Stimulated activated CD8-positive, alpha-beta memory T cell treated with anti-CD3 and anti-CD28 coated beads, Interleukin-4, amount 100 ng/mL, for 24 hours (primary cell): ENCODE data around the gene MICU1.

Experiments
- DNase-seq: peaks from one replicate; pipeline ENCODE4 v3.0.0-alpha.2; 2020; ENCODE audit warnings: low read depth

Gene MICU1

DNA sequence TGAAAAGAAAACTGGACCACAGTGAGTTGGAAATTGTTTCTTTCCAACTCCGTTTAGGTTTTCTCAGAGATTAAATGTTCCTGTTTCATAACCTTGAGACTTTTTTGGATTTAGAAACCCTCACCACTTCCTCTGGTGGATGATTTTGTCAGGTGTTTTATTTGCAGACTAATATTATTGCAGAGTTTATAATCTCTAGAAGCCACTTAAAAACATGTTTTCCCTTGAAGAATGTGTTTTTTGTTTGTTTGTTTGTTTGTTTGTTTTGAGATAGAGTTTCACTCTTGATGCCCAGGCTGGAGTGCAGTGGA is 520 bp upstream of the MICU1 start:
- DNase-seq, result no peak

DNA sequence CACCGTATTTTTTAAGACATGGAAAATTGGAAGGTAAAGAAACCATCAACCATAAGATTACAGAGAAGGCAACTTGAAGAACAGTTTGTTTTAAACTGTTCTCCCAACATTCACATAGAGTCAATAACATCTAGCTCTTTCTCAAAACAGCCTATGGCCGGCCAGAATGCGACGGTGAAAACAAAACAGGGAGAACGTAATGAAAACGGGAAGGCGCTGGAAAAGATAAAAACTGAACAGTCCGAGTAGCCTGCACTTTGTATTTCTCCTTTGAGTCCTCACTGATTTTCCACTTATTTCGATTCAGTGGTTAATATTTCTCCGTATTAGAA is 637 bp downstream of the MICU1 start:
- no peak for DNase-seq

DNA sequence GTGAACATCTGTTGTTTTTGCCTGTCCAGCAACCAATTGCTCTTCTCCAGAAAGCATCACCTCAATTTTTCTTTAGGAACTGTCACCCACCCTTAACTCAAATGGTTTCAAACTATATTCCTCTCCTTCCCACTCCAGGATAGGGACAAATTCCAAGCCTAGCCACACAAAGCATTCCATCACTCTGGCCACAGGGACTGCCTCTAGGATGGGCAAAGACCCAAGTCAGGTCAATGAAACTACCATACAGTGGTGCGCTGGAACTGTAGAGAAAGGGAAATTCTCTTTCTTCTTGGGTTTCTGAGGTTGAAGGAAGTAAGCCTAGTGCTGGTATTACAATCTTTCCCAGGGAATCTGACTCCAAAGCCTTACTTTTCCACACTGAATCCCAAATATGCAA is 3.6 kb downstream of the MICU1 start:
- DNase-seq, result no peak

DNA sequence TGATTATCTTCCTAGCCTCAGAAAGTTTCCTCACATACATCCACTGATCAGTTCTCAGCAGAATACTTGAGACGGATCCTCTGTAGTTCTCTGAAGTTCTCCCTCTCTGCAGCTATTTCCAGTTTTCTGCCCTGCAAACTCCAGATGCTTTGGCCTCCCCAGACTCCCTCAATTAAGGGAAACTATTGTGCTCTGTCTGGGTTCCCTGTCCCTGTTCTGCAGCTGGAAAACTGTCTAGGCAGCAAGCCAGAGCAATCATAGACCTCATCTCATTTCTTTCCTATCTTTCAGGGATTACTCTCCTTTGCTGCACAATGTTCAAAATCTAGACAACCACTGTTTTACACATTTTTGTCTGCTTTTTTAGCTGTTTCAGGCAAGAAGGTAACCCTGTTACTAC is 9.2 kb downstream of the MICU1 start:
- DNase-seq, result no peak

DNA sequence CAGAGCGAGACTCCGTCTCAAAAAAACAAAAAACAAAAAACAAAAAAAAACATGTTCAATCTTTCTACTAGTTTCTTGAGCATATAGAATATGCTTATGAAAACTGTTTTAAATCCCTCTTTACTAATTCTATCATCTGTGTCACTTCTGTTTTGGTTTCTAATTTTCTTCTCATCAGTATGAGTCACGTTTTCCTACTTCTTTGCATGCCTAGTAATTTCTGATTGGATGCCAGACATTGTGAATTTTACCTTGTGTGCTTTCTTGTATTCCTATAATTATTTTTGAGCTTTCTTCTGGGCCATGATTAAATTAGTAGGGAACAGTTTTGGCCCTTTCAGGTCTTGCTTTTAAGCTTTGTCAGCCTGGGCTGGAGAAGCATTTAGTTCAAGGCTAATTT is 9.9 kb downstream of the MICU1 start:
- no peak for DNase-seq

DNA sequence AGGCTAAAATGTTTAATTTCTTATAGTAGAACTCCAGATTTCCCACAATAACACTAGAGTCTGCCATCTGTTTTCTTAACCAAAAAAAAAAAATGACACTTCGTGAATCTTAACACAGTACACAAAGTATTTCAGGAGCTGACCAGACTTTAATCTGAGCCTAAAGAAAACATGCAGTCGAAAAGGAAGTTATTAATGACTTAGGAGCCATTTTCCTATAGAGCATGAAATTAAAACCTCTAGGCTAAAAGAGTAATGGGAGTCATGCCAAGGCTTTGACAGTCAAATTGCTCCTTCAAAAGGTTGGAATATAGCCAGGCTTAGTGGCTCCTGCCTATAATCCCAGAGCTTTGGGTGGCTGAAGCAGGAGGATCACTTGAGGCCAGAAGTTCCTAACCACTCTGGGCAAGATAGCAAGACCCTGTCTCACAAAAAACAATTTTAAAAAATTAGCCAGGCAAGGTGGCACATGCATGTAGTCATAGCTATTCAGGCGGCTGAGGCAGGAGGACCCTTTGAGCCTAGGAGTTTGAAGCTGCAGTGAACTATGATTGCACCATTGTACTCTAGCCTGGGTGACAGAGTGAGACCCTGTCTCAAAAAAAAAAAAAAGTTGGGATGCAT is 13.6 kb downstream of the MICU1 start:
- DNase-seq, result no peak

DNA sequence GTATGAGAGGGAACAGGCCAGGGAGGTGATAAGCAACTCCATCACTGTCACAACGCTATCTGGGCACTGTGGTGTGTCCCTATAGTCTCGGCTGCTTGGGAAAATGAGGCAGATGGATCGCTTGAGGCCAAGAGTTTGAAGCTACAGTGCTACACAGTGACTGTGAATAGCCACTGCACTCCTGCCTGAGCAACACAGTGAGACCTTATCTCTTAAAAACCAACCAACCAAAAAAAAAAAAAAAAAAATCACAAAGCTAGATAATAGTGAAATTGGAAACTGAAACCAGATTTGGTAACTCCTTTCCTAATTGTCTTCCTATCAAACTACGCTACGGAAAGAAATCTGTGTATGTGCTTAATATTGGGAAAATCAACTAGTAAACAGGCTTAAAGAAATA is 14.1 kb downstream of the MICU1 start:
- no peak for DNase-seq

DNA sequence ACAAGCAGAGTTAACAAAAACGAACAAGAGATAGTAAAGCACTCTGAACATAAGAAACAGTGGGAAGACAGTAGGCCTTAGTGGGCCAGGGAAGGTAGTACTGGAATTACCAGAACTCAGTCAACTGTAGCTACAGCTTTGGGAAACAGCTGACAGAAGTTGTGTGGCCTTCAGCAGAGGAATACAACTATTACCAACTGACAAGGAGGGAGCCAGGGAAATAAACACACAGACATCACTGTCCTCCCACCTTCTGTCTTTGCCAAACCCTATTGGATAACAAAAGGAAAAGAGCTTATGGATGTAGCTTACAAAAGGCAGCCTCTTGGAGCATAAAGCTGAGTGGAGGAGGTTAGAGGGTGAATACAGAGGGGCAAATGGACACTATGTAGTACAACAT is 15.4 kb downstream of the MICU1 start:
- DNase-seq, result no peak

DNA sequence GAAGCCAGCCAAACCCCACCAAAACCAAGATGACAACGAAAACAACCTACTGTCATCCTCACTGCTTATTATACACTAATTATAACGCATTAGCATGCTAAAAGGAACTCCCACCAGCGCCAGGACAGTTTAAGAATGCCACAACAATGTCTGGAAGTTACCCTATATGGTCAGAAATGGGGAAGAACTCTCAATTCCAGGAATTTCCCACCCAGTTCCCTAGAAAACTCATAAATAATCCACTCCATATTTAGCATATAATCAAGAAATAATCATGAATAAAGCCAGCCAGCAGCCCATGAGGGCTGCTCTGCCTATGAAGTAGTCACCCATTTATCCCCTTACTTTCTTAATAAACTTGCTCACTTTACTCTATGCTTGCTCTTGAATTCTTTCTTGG is 20.8 kb downstream of the MICU1 start:
- DNase-seq, result no peak

DNA sequence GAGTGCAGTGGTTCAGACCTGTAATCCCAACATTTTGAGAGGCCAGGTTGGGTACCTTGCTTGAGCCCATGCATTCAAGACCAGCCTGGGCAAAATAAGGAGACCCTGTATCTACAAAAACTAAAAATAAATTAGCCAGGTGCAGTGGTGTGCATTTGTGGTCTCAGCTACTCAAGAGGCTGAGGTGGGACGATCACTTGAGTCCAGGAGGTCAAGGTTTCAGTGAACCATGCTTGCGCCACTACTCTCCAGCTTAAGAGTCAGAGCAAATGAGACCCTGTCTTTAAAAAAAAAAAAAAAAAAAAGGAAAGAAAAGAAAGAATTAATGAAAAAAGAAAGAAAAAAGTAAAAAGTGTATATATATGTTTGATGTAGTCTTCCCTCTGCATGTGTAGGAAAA is 24.7 kb downstream of the MICU1 start:
- DNase-seq, result no peak

DNA sequence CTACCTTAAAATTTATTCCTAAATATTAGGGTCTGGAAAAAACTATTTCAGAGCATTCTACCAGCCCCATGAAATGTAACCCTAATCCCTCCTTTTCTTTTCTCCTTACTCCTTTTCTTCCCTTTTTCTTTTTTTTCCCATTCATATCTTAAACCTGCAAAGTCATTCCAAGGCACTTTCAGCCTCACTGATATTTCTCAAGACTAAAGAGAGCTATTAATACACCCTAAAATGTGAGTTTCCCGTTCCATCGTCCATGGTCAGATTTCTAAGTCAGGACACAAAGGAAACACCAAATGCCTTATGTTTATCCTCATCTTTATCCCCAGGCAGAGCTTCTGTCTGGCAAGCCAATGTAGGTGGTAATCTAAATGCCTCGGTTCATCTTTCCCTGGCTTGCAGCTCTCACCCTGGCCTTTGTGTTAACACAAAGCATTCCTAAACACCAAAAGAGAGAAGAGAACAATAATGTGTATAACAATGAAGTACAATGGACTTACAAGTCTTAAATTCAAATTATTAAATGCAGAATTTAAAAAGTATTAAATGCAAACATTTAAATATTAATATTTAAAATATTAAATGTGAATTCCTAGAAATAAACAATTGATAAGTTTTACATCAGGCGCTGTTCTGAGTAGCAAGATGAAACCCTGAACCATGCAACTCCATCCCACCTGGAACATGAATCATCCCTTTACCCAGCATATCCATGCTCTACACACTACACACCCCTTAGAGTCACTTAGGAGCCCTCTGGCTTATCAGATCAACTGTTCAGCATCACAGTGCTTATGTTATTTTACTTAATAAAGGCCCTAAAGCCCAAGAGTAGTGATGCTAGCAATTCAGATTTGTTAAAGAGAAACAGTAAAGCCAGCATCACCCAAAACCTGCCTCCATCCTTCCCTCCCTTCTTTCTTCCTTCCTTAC is 26.8 kb downstream of the MICU1 start:
- no peak for DNase-seq

DNA sequence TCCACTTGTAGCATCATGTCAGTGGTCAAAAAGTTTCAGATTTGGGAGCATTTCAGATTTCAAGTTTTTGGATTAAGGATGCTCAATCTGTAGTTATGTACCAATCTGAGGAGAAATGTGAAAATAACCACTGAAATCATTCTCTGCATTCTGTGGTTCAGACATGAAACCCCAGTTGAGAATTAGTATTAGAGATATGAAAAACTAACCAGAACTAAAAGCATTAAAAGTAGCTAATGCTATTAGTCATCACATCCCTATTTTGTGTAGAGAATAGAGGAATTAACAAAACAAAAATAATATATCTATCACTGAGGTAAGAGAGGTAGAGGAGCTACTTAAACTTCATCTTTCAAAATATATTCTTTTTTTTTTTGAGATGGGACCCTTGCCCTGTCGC is 28.0 kb downstream of the MICU1 start:
- DNase-seq, result no peak

DNA sequence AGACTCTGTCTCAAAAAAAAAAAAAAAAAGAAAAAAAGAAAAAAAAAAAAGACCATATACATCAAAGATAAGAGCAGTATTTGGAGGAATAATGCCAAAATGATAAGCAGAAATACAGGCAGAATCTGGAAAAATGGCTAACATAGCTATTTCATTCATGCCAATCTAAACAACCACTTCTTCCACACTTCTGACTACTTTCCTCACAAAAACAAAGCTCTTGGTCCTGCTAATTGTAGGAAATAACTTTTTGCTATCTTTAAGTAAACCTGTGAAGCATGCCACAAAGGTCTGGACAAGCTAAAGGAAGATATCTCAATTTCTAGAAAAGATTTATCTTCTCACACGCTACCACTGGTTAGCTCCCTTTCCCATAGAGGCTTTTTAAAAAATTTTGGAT is 30.4 kb downstream of the MICU1 start:
- DNase-seq, result no peak

DNA sequence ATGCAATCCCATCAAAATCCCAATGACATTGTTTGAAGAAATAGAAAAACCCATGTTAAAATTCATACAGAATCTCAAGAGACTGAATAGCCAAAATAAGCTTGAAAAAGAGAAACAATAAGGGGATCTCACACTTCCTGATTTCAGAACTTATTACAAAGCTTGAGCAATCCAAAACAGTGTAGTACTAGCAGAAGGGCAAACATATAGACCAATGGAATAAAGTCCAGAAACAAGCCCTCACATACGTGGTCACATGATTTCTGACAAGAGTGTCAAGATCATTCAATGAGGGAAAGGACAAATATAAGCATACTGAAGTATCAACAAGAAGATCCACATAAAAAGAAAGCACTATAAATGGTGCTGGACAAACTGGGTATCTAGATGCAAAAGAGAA is 31.9 kb downstream of the MICU1 start:
- DNase-seq, result no peak

DNA sequence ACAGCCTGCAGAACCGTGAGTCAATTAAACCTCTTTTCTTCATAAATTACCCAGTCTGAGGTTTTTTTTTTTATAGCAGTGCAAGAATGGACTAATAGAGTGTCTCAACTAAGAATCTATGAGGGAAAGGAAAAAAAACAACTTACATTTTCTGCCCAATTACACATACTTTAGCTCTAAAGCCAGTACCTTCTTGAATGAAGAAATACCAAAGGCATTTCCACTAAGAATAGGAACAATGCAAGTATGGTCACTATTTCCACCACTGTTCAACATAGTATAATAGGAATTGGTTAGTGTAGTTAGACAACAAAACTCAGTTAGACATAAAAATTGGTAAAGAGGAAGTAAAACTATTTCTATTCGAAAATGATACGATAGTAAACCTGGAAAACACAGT is 37.6 kb downstream of the MICU1 start:
- no peak for DNase-seq

DNA sequence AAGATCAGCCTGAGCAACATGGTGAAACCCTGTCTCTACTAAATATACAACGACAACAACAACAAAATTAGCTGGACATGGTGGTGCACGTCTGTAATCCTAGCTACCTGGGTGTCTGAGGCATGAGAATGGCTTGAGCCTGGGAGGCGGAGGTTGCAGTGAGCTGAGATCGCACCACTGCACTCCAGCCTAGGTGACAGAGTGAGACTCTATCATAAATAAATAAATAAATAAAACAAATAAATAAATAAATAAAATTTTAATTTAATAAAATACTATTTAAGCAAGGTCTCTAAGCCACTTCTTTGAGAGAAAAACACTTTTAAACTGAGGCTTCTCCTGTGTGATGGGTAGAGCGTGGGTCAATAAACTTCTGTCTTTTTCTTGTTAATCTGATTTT is 38.3 kb downstream of the MICU1 start:
- no peak for DNase-seq

DNA sequence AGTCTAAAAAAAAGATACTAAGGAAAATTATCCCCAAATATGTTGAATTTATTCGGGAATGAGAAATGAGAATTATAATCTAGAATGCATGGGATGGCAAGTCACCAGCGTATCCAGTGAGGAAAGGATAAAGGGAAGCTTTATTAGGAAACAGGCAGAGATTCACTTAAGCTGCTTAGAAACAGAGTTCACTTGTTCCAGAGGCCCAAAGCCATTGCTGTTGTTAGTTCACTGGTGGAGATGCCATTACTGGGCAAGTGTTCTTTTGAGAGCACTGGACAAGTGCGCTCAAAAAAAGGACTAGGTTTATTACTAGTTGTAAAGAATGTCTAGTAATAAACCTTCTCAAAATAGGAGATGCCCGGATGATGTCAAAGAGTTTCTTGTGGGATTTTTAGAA is 51.2 kb downstream of the MICU1 start:
- DNase-seq, result no peak

DNA sequence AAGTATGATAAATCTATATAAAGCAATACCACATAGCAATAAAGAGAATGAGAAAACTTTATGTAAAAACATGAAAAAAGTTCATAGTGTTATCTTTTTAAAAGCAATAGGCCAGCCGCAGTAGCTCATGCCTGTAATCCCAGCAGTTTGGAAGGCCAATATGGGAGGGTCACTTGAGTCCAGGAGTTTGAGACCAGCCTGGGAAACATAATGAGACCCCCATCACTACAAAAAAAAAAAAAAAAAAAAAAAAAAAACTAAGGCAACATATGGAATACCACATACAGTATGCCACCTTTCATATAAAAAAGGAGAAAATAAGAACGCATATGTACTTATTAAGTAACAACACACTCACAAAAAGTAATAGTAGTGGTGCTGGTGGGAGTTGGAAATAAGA is 52.8 kb downstream of the MICU1 start:
- DNase-seq, result no peak

DNA sequence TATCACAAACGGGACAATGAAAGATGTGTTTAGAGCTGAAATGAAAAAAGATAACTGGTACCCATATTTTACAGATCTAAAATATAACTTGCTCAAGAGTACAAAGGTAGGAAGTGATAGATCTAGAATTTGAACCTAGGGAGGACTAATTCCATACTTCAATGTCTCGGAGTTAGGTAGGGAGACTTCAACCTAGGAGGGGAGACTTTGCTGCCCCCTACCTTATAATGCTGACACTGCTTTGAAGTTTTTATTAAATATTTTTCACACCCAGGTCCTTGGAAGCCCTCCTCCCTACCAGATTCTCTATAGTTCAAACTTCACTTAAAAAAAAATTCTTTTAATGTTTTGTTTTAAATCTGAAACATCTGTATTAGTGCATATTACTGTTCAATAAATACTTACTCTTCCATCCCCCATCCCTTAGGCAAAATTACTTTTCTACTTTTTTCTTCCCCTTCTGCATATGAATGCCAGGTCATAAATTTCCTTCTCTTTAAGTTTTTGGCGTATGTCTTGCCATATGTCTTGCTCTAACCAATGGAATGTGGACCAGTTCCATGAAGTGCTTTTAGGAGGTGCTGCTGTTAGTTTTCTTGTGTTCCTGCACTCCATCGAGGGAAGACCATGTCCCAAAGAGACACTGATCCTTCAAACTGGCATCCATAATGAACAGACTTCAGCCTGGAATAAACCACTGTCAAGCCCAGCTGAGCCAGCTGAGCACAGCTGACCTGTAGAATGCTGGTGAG is 57.8 kb downstream of the MICU1 start:
- no peak for DNase-seq

DNA sequence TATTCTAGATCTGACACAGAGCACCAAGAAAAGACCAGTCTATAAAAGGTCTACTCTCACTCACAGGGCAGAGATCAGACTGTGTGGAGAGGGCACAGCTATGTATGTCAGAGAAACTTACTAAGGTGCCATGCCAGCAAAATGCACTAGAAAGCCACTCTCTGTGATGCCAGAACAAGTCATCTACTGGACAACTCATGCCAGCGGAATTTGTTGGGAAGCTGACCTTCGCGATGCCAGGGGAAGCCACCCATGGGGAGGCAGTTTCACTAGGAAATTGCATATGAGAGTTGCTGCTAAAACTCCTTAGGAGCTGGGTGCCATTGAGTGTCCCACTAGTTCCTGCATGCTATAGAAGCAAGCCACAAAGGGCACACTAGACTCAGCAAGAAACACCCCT is 58.5 kb downstream of the MICU1 start:
- no peak for DNase-seq

DNA sequence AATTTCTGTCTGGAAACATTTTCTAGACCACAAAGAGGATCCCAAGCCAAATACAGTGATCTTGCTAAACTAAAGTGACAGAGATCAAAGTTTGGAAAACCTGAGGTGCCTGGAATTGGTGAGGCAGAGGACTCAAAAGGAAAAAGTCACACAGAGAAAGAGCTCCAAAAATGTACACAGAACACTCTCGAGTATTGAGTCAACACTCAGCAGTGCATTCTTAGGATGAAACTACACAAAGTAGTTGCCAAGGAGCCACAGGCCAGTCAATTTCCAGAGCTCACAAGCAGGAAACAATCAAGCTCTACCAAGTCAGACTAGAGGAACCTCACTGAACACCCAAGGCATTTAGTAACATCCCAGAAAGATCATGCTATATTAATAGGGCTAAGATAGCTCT is 61.3 kb downstream of the MICU1 start:
- no peak for DNase-seq

DNA sequence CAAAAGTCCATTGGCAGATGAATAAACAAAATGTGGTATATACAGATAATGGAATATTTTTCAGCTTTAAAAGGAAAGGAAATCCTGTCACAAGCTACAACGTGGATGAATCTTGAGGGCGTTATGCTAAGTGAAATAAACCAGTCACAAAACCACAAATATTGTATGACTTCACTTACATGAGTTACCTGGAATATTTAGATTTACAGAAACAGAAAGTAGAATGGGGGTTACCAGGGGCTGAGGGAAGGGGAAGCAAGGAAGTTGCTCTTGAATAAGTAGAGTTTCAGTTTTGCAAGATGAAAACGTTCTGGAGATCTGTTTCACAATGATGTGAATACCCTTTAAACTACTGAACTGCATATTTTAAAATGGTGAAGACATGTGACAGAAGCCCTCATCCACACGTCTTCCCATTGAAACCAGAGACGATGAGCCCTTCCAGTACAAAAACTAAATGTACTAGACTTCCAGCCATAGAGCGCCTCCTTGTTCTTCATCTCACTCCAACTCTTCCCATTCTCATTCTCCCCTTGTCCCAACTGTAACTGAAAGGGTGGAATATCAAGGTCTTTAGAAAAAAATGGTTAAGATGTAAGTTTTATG is 62.4 kb downstream of the MICU1 start:
- no peak for DNase-seq

DNA sequence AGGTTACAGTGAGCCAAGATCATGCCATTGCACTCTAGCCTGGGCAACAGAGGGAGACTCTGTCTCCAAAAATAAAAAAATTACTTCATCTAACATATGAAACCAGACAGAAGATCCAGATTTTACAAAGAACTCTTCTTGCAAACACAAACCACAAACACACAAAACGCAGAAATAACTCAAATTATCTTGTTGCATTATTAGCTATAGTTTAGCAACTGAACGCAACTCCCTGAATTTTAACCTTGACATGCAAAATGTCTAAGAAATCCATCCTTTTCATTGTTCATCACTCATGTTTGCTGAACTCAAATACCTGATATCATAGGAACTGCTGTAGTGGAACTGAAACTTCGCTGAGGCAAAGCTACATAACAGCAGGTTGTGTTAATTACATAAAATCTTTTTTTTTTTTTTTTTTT is 64.1 kb downstream of the MICU1 start:
- no peak for DNase-seq
